ENCODE measurements around the gene CDK18.

DNA sequence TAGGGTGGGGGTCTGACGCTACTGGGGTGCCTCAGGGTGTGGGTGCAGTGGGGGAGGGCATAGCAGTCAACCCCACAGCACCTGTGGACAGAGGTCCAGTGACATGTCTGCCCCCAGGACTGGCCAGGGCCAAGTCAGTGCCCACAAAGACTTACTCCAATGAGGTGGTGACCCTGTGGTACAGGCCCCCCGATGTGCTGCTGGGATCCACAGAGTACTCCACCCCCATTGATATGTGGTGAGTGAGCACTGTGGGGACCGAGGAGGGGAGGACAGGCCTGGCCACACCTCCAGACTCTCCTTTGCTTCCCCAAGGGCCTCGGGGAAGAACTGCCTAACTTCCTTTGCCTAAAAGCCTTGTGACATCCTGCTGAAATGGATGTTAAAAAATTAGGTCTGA lies 23.5 kb downstream of the CDK18 start:
- TF ChIP-seq, protein P1, sequence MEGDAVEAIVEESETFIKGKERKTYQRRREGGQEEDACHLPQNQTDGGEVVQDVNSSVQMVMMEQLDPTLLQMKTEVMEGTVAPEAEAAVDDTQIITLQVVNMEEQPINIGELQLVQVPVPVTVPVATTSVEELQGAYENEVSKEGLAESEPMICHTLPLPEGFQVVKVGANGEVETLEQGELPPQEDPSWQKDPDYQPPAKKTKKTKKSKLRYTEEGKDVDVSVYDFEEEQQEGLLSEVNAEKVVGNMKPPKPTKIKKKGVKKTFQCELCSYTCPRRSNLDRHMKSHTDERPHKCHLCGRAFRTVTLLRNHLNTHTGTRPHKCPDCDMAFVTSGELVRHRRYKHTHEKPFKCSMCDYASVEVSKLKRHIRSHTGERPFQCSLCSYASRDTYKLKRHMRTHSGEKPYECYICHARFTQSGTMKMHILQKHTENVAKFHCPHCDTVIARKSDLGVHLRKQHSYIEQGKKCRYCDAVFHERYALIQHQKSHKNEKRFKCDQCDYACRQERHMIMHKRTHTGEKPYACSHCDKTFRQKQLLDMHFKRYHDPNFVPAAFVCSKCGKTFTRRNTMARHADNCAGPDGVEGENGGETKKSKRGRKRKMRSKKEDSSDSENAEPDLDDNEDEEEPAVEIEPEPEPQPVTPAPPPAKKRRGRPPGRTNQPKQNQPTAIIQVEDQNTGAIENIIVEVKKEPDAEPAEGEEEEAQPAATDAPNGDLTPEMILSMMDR (IDR thresholded peaks at IDR 0.05; ENCODE audit: borderline replicate concordance, extremely low read depth, low read length, poor library complexity, severe bottlenecking), result no peak
- no peak for TF ChIP-seq EZH2 (IDR thresholded peaks at IDR 0.05; ENCODE audit: borderline replicate concordance, low read depth, low read length, severe bottlenecking)

Data from DND-41 (cell line).